Keratinocyte (primary cell): ENCODE results near the gene RGS6. TPM values are rescaled to one million over a fixed set of nuclear protein-coding genes. Genes with fewer than 3 reads are reported as not detected.

ENCODE experiments used
- DNase-seq: peaks from one replicate; pipeline ENCODE4 v3.0.0-alpha.2; 2011; ENCODE audit warnings: low read depth, missing footprints, low spot score
- FAIRE-seq: peaks from 2 replicates; lab custom pipeline; 2011; peaks lifted over from hg19 to GRCh38; lab: Jason Lieb, UNC
- H2AFZ ChIP-seq: 2 replicates; pipeline ENCODE4 v1.6.0; 2012; ENCODE audit warnings: low read length, control low read depth, inconsistent platforms; ENCODE audit not compliant: control insufficient read depth
- H3K27ac ChIP-seq: 2 replicates; pipeline ENCODE4 v1.5.1; 2011; ENCODE audit warnings: low read length; ENCODE audit not compliant: control insufficient read depth, insufficient read depth
- H3K27me3 ChIP-seq: 3 replicates; pipeline ENCODE4 v1.6.0; 2011; ENCODE audit warnings: low read length; ENCODE audit not compliant: control insufficient read depth, insufficient read depth; ENCODE audit errors: extremely low read depth
- H3K36me3 ChIP-seq, 2 experiments: 2 replicates in 1 of 2; 3 replicates in 1 of 2; pipeline ENCODE4 v1.5.1; 2011; ENCODE audit warnings: low read length in 2 of 2, mild to moderate bottlenecking in 1 of 2; ENCODE audit not compliant: control insufficient read depth in 2 of 2, insufficient read depth in 2 of 2; ENCODE audit errors: extremely low read depth in 1 of 2
- H3K4me1 ChIP-seq: 3 replicates; pipeline ENCODE4 v1.5.1; 2011; ENCODE audit warnings: low read length; ENCODE audit not compliant: control insufficient read depth, insufficient read depth; ENCODE audit errors: extremely low read depth
- H3K4me2 ChIP-seq: 3 replicates; pipeline ENCODE4 v1.6.0; 2011; ENCODE audit warnings: low read depth, low read length; ENCODE audit not compliant: control insufficient read depth, insufficient read depth; ENCODE audit errors: extremely low read depth
- H3K4me3 ChIP-seq, 3 experiments: fragments of 200-600 bp in 1 of 3; sonication (generic) in 1 of 3; 2 replicates in 2 of 3; 3 replicates in 1 of 3; pipeline ENCODE4 v1.5.1; 2011 to 2016; ENCODE audit warnings: low read length in 3 of 3, mild to moderate bottlenecking in 3 of 3, control low read depth in 2 of 3, inconsistent platforms in 1 of 3, low read depth in 1 of 3, mixed read lengths in 1 of 3, mixed run types in 1 of 3, moderate library complexity in 1 of 3; ENCODE audit not compliant: control insufficient read depth in 2 of 3, insufficient read depth in 2 of 3; ENCODE audit errors: extremely low read depth in 1 of 3
- H3K79me2 ChIP-seq: 2 replicates; pipeline ENCODE4 v1.6.0; 2012; ENCODE audit warnings: low read length; ENCODE audit not compliant: control insufficient read depth, insufficient read depth
- H3K9ac ChIP-seq: 3 replicates; pipeline ENCODE4 v1.6.0; 2011; ENCODE audit warnings: low read length; ENCODE audit not compliant: control insufficient read depth, insufficient read depth; ENCODE audit errors: extremely low read depth
- H3K9me1 ChIP-seq: 3 replicates; pipeline ENCODE4 v1.6.0; 2011; ENCODE audit warnings: low read length; ENCODE audit not compliant: control insufficient read depth, insufficient read depth; ENCODE audit errors: extremely low read depth
- H3K9me3 ChIP-seq: 2 replicates; pipeline ENCODE4 v1.5.1; 2012; ENCODE audit warnings: low read depth, low read length; ENCODE audit not compliant: control insufficient read depth
- H4K20me1 ChIP-seq: 3 replicates; pipeline ENCODE4 v1.6.0; 2011; ENCODE audit warnings: low read length; ENCODE audit not compliant: control insufficient read depth, insufficient read depth; ENCODE audit errors: extremely low read depth
- EZH2 ChIP-seq: IDR thresholded peaks from one replicate; pipeline ENCODE4 v1.6.1; 2012; ENCODE audit warnings: inconsistent platforms, mild to moderate bottlenecking, low read length, moderate library complexity
- dilution Hi-C: fragments of 300-500 bp; cut with MboI; formaldehyde crosslinking; loops from one replicate; pipeline ENCODE4 v1.7.0; 2020; ENCODE audit warnings: low sequenced_read_pairs; ENCODE audit not compliant: extremely low pct_ligation_motif_present
- polyA plus RNA-seq, 5 experiments: library from polyadenylated mRNA; depleted of rRNA in 3 of 5; stranded (reverse) in 3 of 5; stranded (forward) in 1 of 5; unstranded in 1 of 5; fragments of >200 nt; gene quantifications; 1 replicate in 1 of 5; 2 replicates in 3 of 5; 3 replicates in 1 of 5; pipeline versions ENCODE4 v1.2.1 to v1.2.3, GENCODE V29; 2011 to 2012; ENCODE audit warnings: missing spikeins in 2 of 5, low read depth in 1 of 5, low replicate concordance in 1 of 5
- TF ChIP-seq, protein P1 (sequence below), 3 experiments: IDR thresholded peaks in 1 of 3; conservative IDR thresholded peaks in 1 of 3; optimal IDR thresholded peaks in 1 of 3; 2 replicates in 2 of 3; 3 replicates in 1 of 3; pipeline versions ENCODE3 to v1.5.1; 2011; ENCODE audit warnings: low read length in 3 of 3, mild to moderate bottlenecking in 3 of 3, moderate library complexity in 2 of 3, control low read depth in 1 of 3, inconsistent platforms in 1 of 3; ENCODE audit not compliant: insufficient read depth in 2 of 3; ENCODE audit errors: extremely low read depth in 1 of 3

RGS6 gene
- polyA plus RNA-seq, 1 donor (not counting 4 experiments of a cell fraction or from before 2014, with no cell fraction given) = not detected

DNA sequence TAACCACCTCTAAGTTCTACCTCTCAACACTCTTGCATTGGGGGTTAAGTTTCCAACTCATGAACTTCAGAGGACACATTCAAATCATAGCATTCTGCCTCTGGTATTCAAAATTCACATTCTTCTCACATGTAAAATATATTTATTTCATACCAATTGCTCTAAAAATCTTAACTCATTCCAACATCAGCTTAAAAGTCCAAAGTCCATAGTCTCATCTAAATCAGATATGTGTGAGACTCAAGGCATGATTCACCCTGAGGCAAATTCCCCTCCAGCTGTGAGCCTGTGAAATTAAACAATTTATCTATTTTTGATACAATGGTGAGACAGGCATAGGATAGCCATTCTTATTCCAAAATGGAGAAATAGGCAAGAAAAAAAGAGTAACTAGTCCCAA is 214.0 kb downstream of the RGS6 start:
- DNase-seq (no peak), FAIRE-seq (no peak)
- no peak overlapping the region for H3K4me2 ChIP-seq
- no peaks in the 10 kb centered on the region for H3K9me1 ChIP-seq
- no peak overlapping the region for H3K9ac ChIP-seq
- H3K27ac ChIP-seq = no peak overlapping the region
- H3K27me3 ChIP-seq = no peaks in the 10 kb centered on the region
- no peak overlapping the region for H3K4me3 ChIP-seq
- H3K9me3 ChIP-seq = peaks cover 2% of the 10 kb centered on the region
- no peaks in the 10 kb centered on the region for H3K79me2 ChIP-seq
- no peaks in the 10 kb centered on the region for H3K4me1 ChIP-seq
- no peak overlapping the region for H2AFZ ChIP-seq
- dilution Hi-C loops = no loop called here
- no peaks in the 10 kb centered on the region for H3K36me3 ChIP-seq
- H4K20me1 ChIP-seq = no peaks in the 10 kb centered on the region
- TF ChIP-seq, protein P1, sequence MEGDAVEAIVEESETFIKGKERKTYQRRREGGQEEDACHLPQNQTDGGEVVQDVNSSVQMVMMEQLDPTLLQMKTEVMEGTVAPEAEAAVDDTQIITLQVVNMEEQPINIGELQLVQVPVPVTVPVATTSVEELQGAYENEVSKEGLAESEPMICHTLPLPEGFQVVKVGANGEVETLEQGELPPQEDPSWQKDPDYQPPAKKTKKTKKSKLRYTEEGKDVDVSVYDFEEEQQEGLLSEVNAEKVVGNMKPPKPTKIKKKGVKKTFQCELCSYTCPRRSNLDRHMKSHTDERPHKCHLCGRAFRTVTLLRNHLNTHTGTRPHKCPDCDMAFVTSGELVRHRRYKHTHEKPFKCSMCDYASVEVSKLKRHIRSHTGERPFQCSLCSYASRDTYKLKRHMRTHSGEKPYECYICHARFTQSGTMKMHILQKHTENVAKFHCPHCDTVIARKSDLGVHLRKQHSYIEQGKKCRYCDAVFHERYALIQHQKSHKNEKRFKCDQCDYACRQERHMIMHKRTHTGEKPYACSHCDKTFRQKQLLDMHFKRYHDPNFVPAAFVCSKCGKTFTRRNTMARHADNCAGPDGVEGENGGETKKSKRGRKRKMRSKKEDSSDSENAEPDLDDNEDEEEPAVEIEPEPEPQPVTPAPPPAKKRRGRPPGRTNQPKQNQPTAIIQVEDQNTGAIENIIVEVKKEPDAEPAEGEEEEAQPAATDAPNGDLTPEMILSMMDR (optimal IDR thresholded peaks at IDR 0.05 in 1 of 3, IDR thresholded peaks at IDR 0.05 in 1 of 3, conservative IDR thresholded peaks at IDR 0.05 in 1 of 3; ENCODE audit: extremely low read depth in 1 of 3, insufficient read depth in 2 of 3, low read length in 3 of 3) = no peak
- no peak for TF ChIP-seq EZH2

DNA sequence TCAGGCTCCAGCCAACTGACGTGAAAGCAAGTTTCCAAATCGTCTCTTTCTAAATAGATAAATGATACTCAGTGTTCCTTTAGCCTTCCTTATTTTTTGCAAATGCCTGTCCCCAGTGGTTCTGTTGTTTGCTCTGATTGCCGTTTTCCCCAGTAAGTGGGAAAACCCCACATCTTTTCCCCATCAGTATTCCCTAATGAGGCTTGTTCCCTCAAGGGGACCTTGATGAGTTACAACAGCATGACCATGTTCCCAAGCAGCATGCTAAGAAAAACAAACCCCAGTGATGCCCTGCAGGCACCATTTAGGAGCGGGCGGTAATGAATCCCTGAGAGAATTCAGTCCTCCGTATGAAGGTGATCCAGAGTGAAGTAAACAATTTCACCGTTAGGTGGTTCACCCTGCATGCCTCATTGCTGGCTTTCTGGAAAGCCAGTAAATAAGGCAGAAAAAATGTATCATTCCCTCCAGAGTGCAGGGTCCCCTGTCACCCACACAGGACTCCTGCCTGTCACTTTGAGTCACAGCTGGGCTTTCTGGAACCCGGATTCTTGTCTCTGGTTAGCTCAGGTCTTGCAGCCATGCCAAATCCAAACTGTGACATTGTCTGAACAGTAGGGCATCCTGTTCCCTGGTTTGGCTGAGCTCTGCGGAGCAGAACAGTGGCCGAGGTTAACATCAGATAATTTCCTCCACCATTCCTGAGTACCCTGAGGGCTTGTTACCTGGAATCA is 222.6 kb downstream of the RGS6 start:
- Histone ChIP-seq H3K9me1 (no peaks in the 10 kb centered on the region), H3K9ac (no peak overlapping the region), H2AFZ (no peak overlapping the region), H3K36me3 (no peaks in the 10 kb centered on the region), H3K4me2 (no peak overlapping the region), H3K27me3 (no peaks in the 10 kb centered on the region), H3K9me3 (no peaks in the 10 kb centered on the region), H4K20me1 (no peaks in the 10 kb centered on the region), H3K4me3 (no peak overlapping the region), H3K79me2 (no peaks in the 10 kb centered on the region), H3K27ac (no peak overlapping the region), H3K4me1 (no peaks in the 10 kb centered on the region)
- FAIRE-seq (no peak), DNase-seq (no peak)
- dilution Hi-C loops = no loop called here
- TF ChIP-seq, protein P1 (optimal IDR thresholded peaks at IDR 0.05 in 1 of 3, IDR thresholded peaks at IDR 0.05 in 1 of 3, conservative IDR thresholded peaks at IDR 0.05 in 1 of 3; ENCODE audit: extremely low read depth in 1 of 3, insufficient read depth in 2 of 3, low read length in 3 of 3) = no peak
- TF ChIP-seq EZH2 = no peak
